ENCODE measurements around the gene PBX2. TPM values are rescaled to one million over a fixed set of nuclear protein-coding genes. Genes with fewer than 3 reads are reported as not detected.
A peak's percentile ranks its signal among the peaks of the same experiment; 100 is the strongest.

Gene PBX2
- total and polyA plus RNA-seq, 10 of the 15 experiments (the other 5 are each of a cell fraction or from before 2014, with no cell fraction given) = 0.84 to 66.5 (median 20.6) TPM

- TF ChIP-seq IKZF1 (conservative IDR thresholded peaks at IDR 0.05) (0 out of 2 replicates have a peak, but pooled peaks have one; percentile 14), SREBF2 (IDR thresholded peaks at IDR 0.05; ENCODE audit: low read length) (no peak), WRNIP1 (IDR thresholded peaks at IDR 0.05; ENCODE audit: borderline replicate concordance, low read depth, low read length) (peak; percentile 86; the same call in 1 of the 2 replicates), RB1 (IDR thresholded peaks at IDR 0.05; ENCODE audit: borderline replicate concordance) (no peak)
These were observed 1.9 kb upstream of the PBX2 start (continued) for GRCh38 chr6:32191696-32192607.

GRCh38 chr6:32190911-32191677, 1.1 kb upstream of the PBX2 start:
- WGBS (ENCODE audit: insufficient coverage, insufficient replicate concordance, low lambda C conversion rate, missing lambda C conversion rate) = 23% methylated on average over 8 of the region's 8 CpGs
- ChIA-PET CTCF (interaction anchor here (0.8 to 1.0 kb wide), 3 partner anchors 12 to 72 kb away, joined by 3 to 4 read pairs (median 3); no protein-coding TSS in a partner anchor), SMC1A (ENCODE audit: uncharacterized antibody, unreplicated experiment) (interaction anchor here (4.2 to 4.3 kb wide), 2 partner anchors 13 to 62 kb away, joined by 24 to 41 read pairs; partner anchors contain the start of genes AGPAT1, ATF6B, FKBPL and RNF5), POLR2A (interaction anchor here (0.6 to 7.0 kb wide), 7 partner anchors 13 to 762 kb away, joined by 3 to 123 read pairs (median 4); partner anchors contain the start of genes AGPAT1, ATF6B, FKBPL and HLA-DMA), RAD21 (ENCODE audit: unreplicated experiment) (interaction anchor here (1.0 to 3.7 kb wide), 3 partner anchors 12 to 62 kb away, joined by 3 to 27 read pairs (median 7); partner anchors contain the start of genes ATF6B, FKBPL, PRRT1 and RNF5)
- FAIRE-seq = no peak
- Histone ChIP-seq H3K9ac (ENCODE audit: control insufficient read depth, insufficient read depth, low read length) (peak overlapping the region; percentile 99), H3K4me1 (ENCODE audit: control insufficient read depth, insufficient read depth, low read length) (peaks cover 36% of the 10 kb centered on the region), H3K4me3 (peak overlapping the region; percentile 90), H3K27me3 (replicated peaks in 1 of 2; ENCODE audit: control insufficient read depth in 2 of 2, insufficient read depth in 2 of 2, low read length in 1 of 2) (no peaks in the 10 kb centered on the region), H2AFZ (ENCODE audit: control insufficient read depth, low read depth, low read length) (no peak overlapping the region), H4K20me1 (ENCODE audit: control insufficient read depth, insufficient read depth) (no peaks in the 10 kb centered on the region), H3K27ac (ENCODE audit: control insufficient read depth, insufficient read depth) (peak overlapping the region; percentile 100), H3K9me3 (replicated peaks; ENCODE audit: control insufficient read depth, insufficient read depth, low read length) (no peaks in the 10 kb centered on the region), H3K36me3 (ENCODE audit: control insufficient read depth in 2 of 2, insufficient read depth in 2 of 2, low read length in 1 of 2) (peaks cover 0 to 5% of the 10 kb centered on the region in 2 experiments; a peak in 3 of 4 replicates), H3K4me2 (ENCODE audit: control insufficient read depth, insufficient read depth) (peak overlapping the region; percentile 99), H3K79me2 (ENCODE audit: control insufficient read depth, insufficient read depth, low read length) (peaks cover 60% of the 10 kb centered on the region)
- no peak for ATAC-seq
- in situ Hi-C loops (cut with MboI) (no loop called here), intact Hi-C loops (cut with micrococcal nuclease; ENCODE audit: unreplicated experiment) (loop anchor here (1.0 to 2.0 kb wide), 2 partner anchors 14 to 61 kb away; partner anchors contain the start of genes AGPAT1 and FKBPL)
- BruUV-seq (replicated peaks) = TSS peak; percentile 59
- TF ChIP-seq POLR2AphosphoS5 (IDR thresholded peaks at IDR 0.05; ENCODE audit: low read length) = 0 out of 2 replicates have a peak, but pooled peaks have one; percentile 13
- TF ChIP-seq ZNF687 (IDR thresholded peaks at IDR 0.05) = 0 out of 2 replicates have a peak, but pooled peaks have one; percentile 14
- peak; percentile 67 for TF ChIP-seq MLLT1 (IDR thresholded peaks at IDR 0.05)
- TF ChIP-seq BACH1 (IDR thresholded peaks at IDR 0.05; ENCODE audit: borderline replicate concordance) = 0 out of 2 replicates have a peak, but pooled peaks have one; percentile 20
- no peak for TF ChIP-seq BHLHE40 (IDR thresholded peaks at IDR 0.05; ENCODE audit: borderline replicate concordance in 1 of 2, low read depth in 2 of 2, low read length in 1 of 2)
- DNase-seq (ENCODE audit: low read depth, low spot score) = no peak
